SU-DHL-6 (cell line): ENCODE measurements around the gene ERC1.

Experiments
- EZH2phosphoT487 ChIP-seq: fragments of 200-600 bp; sonication (generic), shearing (Covaris generic); conservative IDR thresholded peaks from 2 replicates; pipeline ENCODE4 v1.6.1; 2018; ENCODE audit warnings: mild to moderate bottlenecking, antibody characterized with exemption, low read length, moderate library complexity, mixed read lengths
- TF ChIP-seq, protein P1 (sequence below): fragments of 200-600 bp; sonication (generic); IDR thresholded peaks from one replicate; pipeline ENCODE4 v1.5.1; 2017; ENCODE audit warnings: antibody characterized with exemption, mild to moderate bottlenecking, low read length, moderate library complexity; ENCODE audit not compliant: insufficient read depth, poor library complexity, severe bottlenecking

DNA sequence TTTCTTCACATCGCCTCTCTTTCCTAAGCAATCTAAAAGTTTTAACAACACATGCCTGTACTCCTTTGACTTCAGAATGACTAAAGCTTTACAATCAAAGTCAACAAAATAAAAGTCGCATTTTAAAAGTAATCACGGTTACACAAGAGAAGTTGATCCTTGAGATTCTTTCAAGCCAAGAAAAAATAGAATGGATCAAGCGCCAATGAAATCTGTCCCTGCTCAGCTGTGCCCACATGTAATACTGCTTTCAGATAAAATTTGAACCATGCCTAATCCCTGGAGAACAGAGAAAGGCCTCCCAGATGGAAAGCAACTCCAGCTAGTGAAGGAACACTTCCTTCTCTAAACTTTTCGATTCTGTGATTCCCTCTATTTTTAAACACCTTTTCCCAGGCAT is 490.3 kb downstream of the ERC1 start:
- TF ChIP-seq, protein P1, sequence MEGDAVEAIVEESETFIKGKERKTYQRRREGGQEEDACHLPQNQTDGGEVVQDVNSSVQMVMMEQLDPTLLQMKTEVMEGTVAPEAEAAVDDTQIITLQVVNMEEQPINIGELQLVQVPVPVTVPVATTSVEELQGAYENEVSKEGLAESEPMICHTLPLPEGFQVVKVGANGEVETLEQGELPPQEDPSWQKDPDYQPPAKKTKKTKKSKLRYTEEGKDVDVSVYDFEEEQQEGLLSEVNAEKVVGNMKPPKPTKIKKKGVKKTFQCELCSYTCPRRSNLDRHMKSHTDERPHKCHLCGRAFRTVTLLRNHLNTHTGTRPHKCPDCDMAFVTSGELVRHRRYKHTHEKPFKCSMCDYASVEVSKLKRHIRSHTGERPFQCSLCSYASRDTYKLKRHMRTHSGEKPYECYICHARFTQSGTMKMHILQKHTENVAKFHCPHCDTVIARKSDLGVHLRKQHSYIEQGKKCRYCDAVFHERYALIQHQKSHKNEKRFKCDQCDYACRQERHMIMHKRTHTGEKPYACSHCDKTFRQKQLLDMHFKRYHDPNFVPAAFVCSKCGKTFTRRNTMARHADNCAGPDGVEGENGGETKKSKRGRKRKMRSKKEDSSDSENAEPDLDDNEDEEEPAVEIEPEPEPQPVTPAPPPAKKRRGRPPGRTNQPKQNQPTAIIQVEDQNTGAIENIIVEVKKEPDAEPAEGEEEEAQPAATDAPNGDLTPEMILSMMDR: no peak
- TF ChIP-seq EZH2phosphoT487: no peak
